Astrocyte of the spinal cord (primary cell): Measurements from ENCODE around the gene ZNF780A.

ENCODE experiments used
- DNase-seq: peaks from one replicate; pipeline ENCODE4 v3.0.0; 2011; ENCODE audit warnings: low read depth, low spot score
- H3K4me3 ChIP-seq: 2 replicates; pipeline ENCODE4 v1.5.1; 2011; ENCODE audit warnings: low read depth, mild to moderate bottlenecking, low read length, moderate library complexity
- in situ Hi-C: cut with HindIII; loops from 2 replicates; pipeline ENCODE4 v1.10.0; 2017; ENCODE audit warnings: low sequenced_read_pairs
- TF ChIP-seq, protein P1 (sequence below): IDR thresholded peaks from 2 replicates; pipeline ENCODE4 v1.5.1; 2012; ENCODE audit warnings: low read depth, mild to moderate bottlenecking, low read length, inconsistent platforms

The ZNF780A gene

DNA sequence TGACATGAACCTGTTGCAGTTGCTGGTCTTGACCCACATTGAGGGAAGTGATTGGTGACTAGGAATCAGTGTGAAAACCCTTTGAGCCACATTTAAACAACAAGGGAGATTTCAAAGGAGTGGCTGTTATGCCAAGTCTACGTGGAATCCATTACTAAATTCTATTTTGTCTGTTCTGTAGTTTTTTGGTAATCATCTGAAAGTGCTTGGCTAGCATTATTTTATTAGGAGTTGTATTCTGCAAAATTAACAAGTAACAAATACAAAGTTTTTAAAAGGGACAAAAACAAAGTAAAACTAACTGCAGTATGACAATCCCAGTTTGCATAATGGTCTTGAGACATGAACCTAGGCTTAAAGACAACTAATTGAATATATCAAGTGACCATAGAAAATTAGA lies 14.0 kb upstream of the ZNF780A start:
- H3K4me3 ChIP-seq, result no peak overlapping the region
- TF ChIP-seq, protein P1, sequence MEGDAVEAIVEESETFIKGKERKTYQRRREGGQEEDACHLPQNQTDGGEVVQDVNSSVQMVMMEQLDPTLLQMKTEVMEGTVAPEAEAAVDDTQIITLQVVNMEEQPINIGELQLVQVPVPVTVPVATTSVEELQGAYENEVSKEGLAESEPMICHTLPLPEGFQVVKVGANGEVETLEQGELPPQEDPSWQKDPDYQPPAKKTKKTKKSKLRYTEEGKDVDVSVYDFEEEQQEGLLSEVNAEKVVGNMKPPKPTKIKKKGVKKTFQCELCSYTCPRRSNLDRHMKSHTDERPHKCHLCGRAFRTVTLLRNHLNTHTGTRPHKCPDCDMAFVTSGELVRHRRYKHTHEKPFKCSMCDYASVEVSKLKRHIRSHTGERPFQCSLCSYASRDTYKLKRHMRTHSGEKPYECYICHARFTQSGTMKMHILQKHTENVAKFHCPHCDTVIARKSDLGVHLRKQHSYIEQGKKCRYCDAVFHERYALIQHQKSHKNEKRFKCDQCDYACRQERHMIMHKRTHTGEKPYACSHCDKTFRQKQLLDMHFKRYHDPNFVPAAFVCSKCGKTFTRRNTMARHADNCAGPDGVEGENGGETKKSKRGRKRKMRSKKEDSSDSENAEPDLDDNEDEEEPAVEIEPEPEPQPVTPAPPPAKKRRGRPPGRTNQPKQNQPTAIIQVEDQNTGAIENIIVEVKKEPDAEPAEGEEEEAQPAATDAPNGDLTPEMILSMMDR, result no peak

DNA sequence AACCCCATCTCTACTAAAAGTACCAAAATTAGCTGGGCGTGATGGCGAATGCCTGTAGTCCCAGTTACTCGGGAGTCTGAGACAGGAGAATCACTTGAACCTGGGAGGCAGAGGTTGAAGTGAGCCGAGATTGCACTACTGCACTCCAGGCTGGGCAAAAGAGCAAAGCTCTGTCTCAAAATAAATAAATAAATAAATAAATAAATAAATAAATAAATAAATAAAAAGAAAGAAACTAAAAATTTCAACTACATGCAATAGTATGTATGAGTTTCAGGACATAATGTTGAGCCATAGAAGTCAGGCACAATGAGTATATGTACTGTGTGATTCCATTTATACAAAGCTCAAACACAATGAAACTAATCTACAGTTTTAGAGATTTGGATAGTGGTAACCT lies 12.9 kb upstream of the ZNF780A start:
- TF ChIP-seq, protein P1, result no peak
- H3K4me3 ChIP-seq, result no peak overlapping the region
- in situ Hi-C loops, result no loop called here
- no peak for DNase-seq

More for the DNA sequence above, 14.0 kb upstream of the ZNF780A start:
- in situ Hi-C loops, result no loop called here
- DNase-seq, result no peak

DNA sequence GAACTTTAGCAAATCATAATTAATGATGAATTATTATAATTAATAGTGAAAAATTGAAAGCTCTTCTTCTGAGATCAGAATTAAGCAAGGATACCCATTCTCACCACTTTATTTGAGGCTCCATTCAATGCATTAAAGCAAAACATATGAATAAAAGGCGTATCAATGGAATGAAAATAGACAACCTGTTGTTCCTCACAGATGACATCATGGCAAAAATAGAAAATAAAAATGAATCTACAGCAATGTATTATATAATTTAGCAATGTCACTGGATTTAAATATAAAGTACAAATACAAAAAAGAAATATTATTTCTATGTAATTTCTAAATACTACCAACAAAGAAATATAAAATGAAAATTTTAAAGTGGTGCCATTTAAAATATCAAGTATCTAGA lies 11.1 kb upstream of the ZNF780A start:
- in situ Hi-C loops, result no loop called here
- no peak overlapping the region for H3K4me3 ChIP-seq
- TF ChIP-seq, protein P1, result no peak
- DNase-seq, result no peak

DNA sequence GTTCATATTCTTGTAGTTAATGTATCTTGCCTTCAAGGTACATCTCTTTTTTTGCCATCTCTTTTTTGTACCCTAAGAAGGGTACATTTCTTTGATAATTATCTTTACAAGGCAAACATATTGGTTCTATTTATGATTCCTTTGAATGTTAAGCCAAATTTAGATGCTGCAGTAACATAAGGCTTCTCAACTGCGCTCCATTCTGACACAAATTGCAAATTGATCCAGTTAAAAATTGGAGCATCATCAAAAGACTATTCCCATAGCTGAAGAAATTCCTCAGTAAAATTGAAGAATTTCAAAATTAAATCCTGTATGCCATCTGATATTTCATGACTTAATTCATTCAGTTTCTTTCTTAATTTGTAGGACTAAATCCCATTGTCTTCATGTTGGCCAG lies 2.7 kb upstream of the ZNF780A start:
- in situ Hi-C loops, result loop anchor here (5.0 kb wide), 1 partner anchor 36 kb away; the partner anchor contains the start of gene ZNF780B

DNA sequence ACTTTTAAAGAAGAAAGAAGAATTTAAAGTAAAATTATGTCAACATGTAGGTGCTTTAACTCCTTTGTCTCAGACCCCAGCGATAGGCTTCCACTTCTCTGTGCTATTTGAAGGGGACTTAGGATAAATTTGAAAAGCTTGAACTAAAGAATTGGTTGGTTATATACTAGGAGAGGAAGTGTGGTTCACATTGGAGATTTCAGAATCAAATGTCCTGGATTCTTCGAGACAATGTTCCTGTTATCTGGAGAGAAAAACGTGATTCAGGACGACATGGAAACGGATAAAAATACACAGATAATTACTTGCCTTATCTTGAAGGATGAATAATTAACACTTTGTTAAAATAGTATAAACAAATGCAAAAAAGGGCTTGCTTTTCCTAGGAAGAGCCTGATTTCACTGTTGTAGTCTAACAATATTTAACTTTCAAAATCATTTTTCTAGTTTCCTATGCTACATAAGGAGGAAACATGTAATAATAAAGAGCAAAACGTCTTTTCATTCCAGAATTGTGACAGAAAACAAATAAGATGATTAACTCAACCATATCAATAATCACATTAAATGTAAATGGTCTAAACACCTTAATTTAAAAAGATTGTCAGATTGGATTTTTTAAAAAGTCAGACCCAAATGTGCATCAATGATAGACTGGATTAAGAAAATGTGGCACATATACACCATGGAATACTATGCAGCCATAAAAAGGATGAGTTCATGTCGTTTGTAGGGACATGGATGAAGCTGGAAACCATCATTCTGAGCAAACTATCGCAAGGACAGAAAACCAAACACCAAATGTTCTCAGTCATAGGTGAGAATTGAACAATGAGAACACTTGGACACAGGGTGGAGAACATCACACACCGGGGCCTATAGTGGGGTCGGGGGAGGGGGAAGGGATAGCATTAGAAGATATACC lies 724 bp upstream of the ZNF780A start:
- in situ Hi-C loops, result loop anchor here (5.0 kb wide), 1 partner anchor 34 kb away; the partner anchor contains the start of gene ZNF780B
- H3K4me3 ChIP-seq, result peak overlapping the region; percentile 93
- DNase-seq, result no peak
- TF ChIP-seq, protein P1, result no peak

More for the DNA sequence above, 2.7 kb upstream of the ZNF780A start:
- TF ChIP-seq, protein P1, result no peak
- no peak for DNase-seq
- no peak overlapping the region for H3K4me3 ChIP-seq

DNA sequence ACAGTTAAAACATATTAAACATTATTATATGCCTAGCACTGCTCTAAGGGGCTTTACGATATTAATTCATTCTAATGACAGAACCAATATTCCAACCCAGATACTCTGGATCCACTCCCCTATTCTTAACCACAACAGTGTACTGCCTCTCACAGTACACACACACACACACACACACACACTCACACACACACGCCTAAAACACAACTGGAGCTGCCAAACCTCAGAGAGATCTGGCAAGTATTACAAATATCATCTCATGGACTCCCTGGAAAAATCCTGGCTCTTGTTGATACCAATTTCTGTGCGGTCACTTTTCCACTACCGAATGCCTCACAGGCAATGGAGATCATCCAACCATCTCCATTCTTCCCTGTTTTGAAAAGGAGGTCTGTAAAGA lies 1.3 kb downstream of the ZNF780A start:
- peak; percentile 24 for DNase-seq
- TF ChIP-seq, protein P1, result no peak
- in situ Hi-C loops, result no loop called here
- peak overlapping the region; percentile 93 for H3K4me3 ChIP-seq
